Stimulated activated CD8-positive, alpha-beta memory T cell treated with anti-CD3 and anti-CD28 coated beads, Interleukin-15, amount 100 ng/mL, for 24 hours (primary cell): ENCODE results near the gene SRSF1.
"Not testable (repeated sequence)": the region's sequence is repeated elsewhere in the genome, so short reads cannot be mapped to it uniquely, and the experiment has no call there.

Experiments
- DNase-seq: peaks from one replicate; pipeline ENCODE4 v3.0.0-alpha.2; 2020; ENCODE audit warnings: low read depth

The SRSF1 gene

DNA sequence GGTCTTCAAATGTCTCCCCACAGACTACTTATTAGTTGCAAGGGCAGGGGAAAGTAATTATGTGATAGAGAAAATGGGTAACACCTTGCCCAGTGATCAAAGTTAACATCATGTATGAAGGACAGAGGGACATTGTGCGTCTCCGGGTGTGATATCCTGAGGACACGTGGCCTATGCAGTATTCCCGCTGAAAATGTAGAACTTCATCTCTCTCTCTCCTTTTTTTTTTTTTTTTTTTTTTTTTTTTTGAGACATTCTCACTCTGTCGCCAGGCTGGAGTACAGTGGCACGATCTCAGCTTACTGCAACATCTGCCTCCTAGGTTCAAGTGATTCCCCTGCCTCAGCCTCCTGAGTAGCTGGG is 43.9 kb downstream of the SRSF1 start:
- no peak for DNase-seq

GRCh38 chr17:57962279-57963148 is 44.5 kb downstream of the SRSF1 start:
- DNase-seq = no peak

GRCh38 chr17:57959929-57960328 is 47.1 kb downstream of the SRSF1 start:
- DNase-seq = no peak

DNA sequence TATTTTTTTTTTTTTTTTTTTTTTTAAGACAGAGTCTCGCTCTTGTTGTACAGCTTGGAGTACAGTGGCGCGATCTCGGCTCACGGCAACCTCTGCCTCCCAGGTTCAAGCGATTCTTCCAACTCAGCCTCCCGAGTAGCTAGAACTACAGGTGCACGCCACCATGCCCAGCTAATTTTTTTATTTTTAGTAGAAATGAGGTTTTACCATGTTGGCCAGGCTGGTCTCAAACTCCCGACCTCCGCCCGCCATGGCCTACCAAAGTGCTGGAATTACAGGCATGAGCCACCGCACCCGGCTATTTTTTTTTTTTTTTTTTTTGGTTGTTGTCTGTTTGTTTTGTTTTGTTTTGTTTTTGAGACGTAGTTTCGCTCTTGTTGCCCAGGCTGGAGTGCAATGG is 48.7 kb downstream of the SRSF1 start:
- DNase-seq = not testable (repeated sequence)

GRCh38 chr17:57957886-57958285 is 49.2 kb downstream of the SRSF1 start:
- DNase-seq = no peak

DNA sequence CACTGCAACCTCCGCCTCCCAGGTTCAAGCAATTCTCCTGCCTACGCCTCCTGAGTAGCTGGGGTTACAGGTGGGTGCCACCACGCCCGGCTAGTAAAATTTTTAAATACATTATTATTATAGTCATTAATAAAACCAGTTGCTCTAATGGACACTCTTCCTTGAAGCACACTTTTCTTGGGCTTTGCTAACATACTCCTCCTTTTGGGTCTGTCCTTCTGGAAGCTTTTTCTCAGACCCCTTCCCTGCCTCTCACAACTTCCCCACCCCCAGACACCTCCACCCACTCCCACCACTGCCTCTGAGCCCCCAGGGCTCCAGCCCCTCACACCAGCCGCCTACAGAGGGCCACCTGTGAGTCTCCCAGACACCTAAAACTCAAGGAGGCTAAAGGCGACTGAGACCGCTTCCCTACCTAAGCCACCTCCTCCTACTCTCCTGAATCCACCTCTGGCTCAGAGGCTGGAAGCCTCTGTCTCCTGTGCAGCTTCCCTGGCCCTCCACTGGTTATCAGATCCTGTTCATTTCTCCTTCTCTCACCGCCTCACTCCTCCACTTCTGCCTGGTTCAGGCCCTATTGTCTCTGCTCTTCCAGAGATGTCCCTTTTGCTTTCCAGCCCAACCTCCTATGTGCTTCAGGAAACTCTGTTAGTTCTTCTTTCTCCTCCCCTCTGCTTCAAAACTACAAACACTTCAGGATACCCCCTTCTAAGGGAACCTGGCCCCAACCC is 49.8 kb downstream of the SRSF1 start:
- DNase-seq = no peak

GRCh38 chr17:57956291-57957119 is 50.5 kb downstream of the SRSF1 start:
- no peak for DNase-seq

GRCh38 chr17:57955183-57955931 is 51.7 kb downstream of the SRSF1 start, which contains the start of gene CUEDC1:
CUEDC1 (minus strand) TSS chr17:57955412; CDS start chr17:57885564, 69,848 bp downstream.
- peak; percentile 19 for DNase-seq

- no peak for DNase-seq
Measured at GRCh38 chr17:57954397-57955182, 52.5 kb downstream of the SRSF1 start.

GRCh38 chr17:57953705-57954396 is 53.2 kb downstream of the SRSF1 start:
- no peak for DNase-seq
